Astrocyte (in vitro differentiated cells and primary cell): Measurements from ENCODE around the gene ARG1. TPM values are rescaled to one million over a fixed set of nuclear protein-coding genes. Genes with fewer than 3 reads are reported as not detected.
"Not testable (repeated sequence)": the region's sequence is repeated elsewhere in the genome, so short reads cannot be mapped to it uniquely, and the experiment has no call there.

Source experiments
- DNase-seq: peaks from one replicate; pipeline ENCODE4 v3.0.0-alpha.2; 2010; ENCODE audit warnings: low read depth
- FAIRE-seq: peaks from 2 replicates; lab custom pipeline; 2011; peaks lifted over from hg19 to GRCh38; lab: Jason Lieb, UNC
- H2AFZ ChIP-seq: 2 replicates; pipeline ENCODE4 v1.6.0; 2012; ENCODE audit warnings: low read depth, low read length, inconsistent platforms
- H3K27ac ChIP-seq: 2 replicates; pipeline ENCODE4 v1.5.1; 2011; ENCODE audit warnings: low read depth, low read length, inconsistent platforms
- H3K27me3 ChIP-seq: 2 replicates; pipeline ENCODE4 v1.6.0; 2011; ENCODE audit warnings: low read length, inconsistent platforms; ENCODE audit not compliant: insufficient read depth
- H3K36me3 ChIP-seq: 2 replicates; pipeline ENCODE4 v1.5.1; 2011; ENCODE audit warnings: low read length, inconsistent platforms; ENCODE audit not compliant: insufficient read depth
- H3K4me1 ChIP-seq: 2 replicates; pipeline ENCODE4 v1.5.1; 2011; ENCODE audit warnings: low read length, inconsistent platforms; ENCODE audit not compliant: insufficient read depth
- H3K4me2 ChIP-seq: 2 replicates; pipeline ENCODE4 v1.6.0; 2012; ENCODE audit warnings: low read length, inconsistent platforms
- H3K4me3 ChIP-seq: 2 replicates; pipeline ENCODE4 v1.5.1; 2011; ENCODE audit warnings: low read depth, mild to moderate bottlenecking, low read length, inconsistent platforms; ENCODE audit not compliant: insufficient read depth
- H3K79me2 ChIP-seq: 2 replicates; pipeline ENCODE4 v1.6.0; 2012; ENCODE audit warnings: mild to moderate bottlenecking, low read length, inconsistent platforms; ENCODE audit not compliant: insufficient read depth
- H3K9ac ChIP-seq: 2 replicates; pipeline ENCODE4 v1.6.0; 2012; ENCODE audit warnings: mild to moderate bottlenecking, low read length, inconsistent platforms
- H3K9me3 ChIP-seq: 2 replicates; pipeline ENCODE4 v1.5.1; 2012; ENCODE audit warnings: low read depth, mild to moderate bottlenecking, low read length, inconsistent platforms; ENCODE audit not compliant: insufficient read depth
- H4K20me1 ChIP-seq: 2 replicates; pipeline ENCODE4 v1.6.0; 2012; ENCODE audit warnings: low read length, inconsistent platforms; ENCODE audit not compliant: insufficient read depth
- H3K27ac Mint-ChIP-seq: one replicate; pipeline ENCODE4 v1.8.0; 2021; ENCODE audit warnings: mild to moderate bottlenecking, mixed read lengths; ENCODE audit not compliant: unreplicated experiment
- H3K27me3 Mint-ChIP-seq: one replicate; pipeline ENCODE4 v1.8.0; 2021; ENCODE audit warnings: low read depth, mixed read lengths; ENCODE audit not compliant: unreplicated experiment
- H3K36me3 Mint-ChIP-seq: one replicate; pipeline ENCODE4 v1.8.0; 2021; ENCODE audit warnings: low read depth, mixed read lengths; ENCODE audit not compliant: unreplicated experiment
- H3K4me1 Mint-ChIP-seq: one replicate; pipeline ENCODE4 v1.8.0; 2021; ENCODE audit warnings: low read depth, mixed read lengths; ENCODE audit not compliant: unreplicated experiment
- H3K4me3 Mint-ChIP-seq: one replicate; pipeline ENCODE4 v1.8.0; 2021; ENCODE audit warnings: mild to moderate bottlenecking, moderate library complexity, mixed read lengths; ENCODE audit not compliant: unreplicated experiment
- H3K9me3 Mint-ChIP-seq: one replicate; pipeline ENCODE4 v1.8.0; 2021; ENCODE audit warnings: mild to moderate bottlenecking, mixed read lengths; ENCODE audit not compliant: unreplicated experiment
- EZH2 ChIP-seq: IDR thresholded peaks from 2 replicates; pipeline ENCODE4 v1.6.1; 2012; ENCODE audit warnings: mild to moderate bottlenecking, low read length, inconsistent platforms; ENCODE audit not compliant: insufficient read depth
- total RNA-seq: library from RNA; stranded (reverse); gene quantifications from 2 replicates; pipeline ENCODE4 v1.2.1, GENCODE V29; 2021
- TF ChIP-seq, protein P1 (sequence below): IDR thresholded peaks from 2 replicates; pipeline ENCODE4 v1.5.1; 2011; ENCODE audit warnings: low read depth, mild to moderate bottlenecking, inconsistent platforms, low read length, moderate library complexity; ENCODE audit not compliant: insufficient read depth

ARG1 gene
- total RNA-seq, 1 donor from 2014 or later = not detected

DNA sequence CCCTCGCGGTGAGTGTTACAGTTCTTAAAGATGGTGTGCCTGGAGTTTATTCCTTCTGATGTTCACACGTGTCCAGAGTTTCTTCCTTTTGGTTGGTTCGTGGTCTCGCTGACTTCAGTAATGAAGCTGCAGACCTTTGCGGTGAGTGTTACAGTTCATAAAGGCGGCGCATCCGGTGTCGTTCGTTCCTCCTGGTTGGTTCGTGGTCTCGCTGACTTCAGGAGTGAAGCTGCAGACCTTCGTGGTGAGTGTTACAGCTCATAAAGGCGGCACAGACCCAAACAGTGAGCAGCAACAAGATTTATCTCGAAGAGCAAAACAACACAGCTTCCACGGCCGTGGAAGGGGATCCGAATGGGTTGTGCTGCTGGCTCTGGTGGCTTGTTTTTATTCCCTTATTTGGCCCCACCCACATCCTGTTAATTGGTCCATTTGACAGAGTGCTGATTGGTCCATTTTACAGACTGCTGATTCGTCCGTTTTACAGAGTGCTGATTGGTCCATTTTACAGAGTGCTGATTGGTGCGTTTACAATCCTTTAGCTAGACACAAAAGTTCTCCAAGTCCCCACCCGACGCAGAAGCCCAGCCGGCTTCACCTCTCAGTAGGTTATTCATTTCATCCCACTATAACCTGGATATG is 48.2 kb upstream of the ARG1 start:
- FAIRE-seq (no peak), DNase-seq (no peak)
- Histone ChIP-seq H3K4me2 (no peak overlapping the region), H3K4me3 (no peak overlapping the region), H3K27me3 (no peaks in the 10 kb centered on the region), H3K4me1 (no peaks in the 10 kb centered on the region), H3K27ac (no peak overlapping the region), H3K9me3 (no peaks in the 10 kb centered on the region), H3K79me2 (no peaks in the 10 kb centered on the region), H4K20me1 (no peaks in the 10 kb centered on the region), H2AFZ (no peak overlapping the region), H3K9ac (no peak overlapping the region), H3K36me3 (no peaks in the 10 kb centered on the region)
- Mint-ChIP-seq H3K27ac (no peak overlapping the region), H3K36me3 (no peaks in the 10 kb centered on the region), H3K4me1 (peaks cover 12% of the 10 kb centered on the region), H3K9me3 (peaks cover 3% of the 10 kb centered on the region), H3K27me3 (no peaks in the 10 kb centered on the region), H3K4me3 (no peak overlapping the region)
- no peak for TF ChIP-seq EZH2
- TF ChIP-seq, protein P1, sequence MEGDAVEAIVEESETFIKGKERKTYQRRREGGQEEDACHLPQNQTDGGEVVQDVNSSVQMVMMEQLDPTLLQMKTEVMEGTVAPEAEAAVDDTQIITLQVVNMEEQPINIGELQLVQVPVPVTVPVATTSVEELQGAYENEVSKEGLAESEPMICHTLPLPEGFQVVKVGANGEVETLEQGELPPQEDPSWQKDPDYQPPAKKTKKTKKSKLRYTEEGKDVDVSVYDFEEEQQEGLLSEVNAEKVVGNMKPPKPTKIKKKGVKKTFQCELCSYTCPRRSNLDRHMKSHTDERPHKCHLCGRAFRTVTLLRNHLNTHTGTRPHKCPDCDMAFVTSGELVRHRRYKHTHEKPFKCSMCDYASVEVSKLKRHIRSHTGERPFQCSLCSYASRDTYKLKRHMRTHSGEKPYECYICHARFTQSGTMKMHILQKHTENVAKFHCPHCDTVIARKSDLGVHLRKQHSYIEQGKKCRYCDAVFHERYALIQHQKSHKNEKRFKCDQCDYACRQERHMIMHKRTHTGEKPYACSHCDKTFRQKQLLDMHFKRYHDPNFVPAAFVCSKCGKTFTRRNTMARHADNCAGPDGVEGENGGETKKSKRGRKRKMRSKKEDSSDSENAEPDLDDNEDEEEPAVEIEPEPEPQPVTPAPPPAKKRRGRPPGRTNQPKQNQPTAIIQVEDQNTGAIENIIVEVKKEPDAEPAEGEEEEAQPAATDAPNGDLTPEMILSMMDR = no peak

DNA sequence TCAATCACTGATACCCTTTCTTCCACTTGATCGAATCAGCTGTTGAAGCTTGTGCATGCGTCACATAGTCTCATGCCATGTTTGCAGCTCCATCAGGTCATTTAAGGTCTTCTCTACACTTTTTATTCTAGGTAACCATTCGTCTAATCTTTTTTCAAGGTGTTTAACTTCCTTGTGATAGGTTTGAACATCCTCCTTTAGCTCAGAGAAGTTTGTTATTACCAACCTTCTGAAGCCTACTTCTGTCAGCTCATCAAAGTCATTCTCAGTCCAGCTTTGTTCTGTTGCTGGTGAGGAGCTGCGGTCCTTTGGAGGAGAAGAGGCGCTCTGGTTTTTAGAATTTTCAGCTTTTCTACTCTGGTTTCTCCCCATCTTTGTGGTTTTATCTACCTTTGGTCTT is 42.1 kb upstream of the ARG1 start:
- not testable (repeated sequence) for H3K27ac Mint-ChIP-seq, H3K36me3 Mint-ChIP-seq
- peaks cover 33% of the 10 kb centered on the region for H3K4me1 Mint-ChIP-seq

DNA sequence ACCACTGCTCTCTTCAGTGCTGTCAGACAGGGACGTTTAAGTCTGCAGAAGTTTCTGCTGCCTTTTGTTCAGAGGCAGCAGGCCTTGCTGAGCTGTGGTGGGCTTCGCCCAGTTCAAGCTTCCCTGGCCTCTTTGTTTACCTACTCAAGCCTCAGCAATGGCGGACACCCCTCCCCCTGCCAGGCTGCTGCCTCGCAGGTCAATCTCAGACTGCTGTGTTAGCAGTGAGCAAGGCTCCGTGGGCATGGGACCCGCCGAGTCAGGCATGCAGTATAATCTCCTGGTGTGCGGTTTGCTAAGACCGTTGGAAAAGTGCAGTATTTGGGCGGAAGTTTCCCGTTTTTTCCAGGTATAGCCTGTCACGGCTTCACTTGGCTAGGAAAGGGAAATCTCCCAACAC is 41.3 kb upstream of the ARG1 start:
- H3K4me2 ChIP-seq, H3K4me3 Mint-ChIP-seq, H3K27me3 Mint-ChIP-seq, H3K9ac ChIP-seq, H3K27ac ChIP-seq, H3K79me2 ChIP-seq, H4K20me1 ChIP-seq, H3K9me3 ChIP-seq, H3K27me3 ChIP-seq, H3K9me3 Mint-ChIP-seq, H3K36me3 Mint-ChIP-seq, H3K4me3 ChIP-seq, H3K4me1 ChIP-seq, H3K27ac Mint-ChIP-seq, FAIRE-seq, H3K36me3 ChIP-seq, DNase-seq, H2AFZ ChIP-seq: not testable (repeated sequence)
- peaks cover 31% of the 10 kb centered on the region for H3K4me1 Mint-ChIP-seq

More for the DNA sequence above, 42.1 kb upstream of the ARG1 start:
- H2AFZ ChIP-seq, FAIRE-seq, H4K20me1 ChIP-seq, H3K79me2 ChIP-seq, H3K27ac ChIP-seq, H3K36me3 ChIP-seq, H3K27me3 Mint-ChIP-seq, H3K4me2 ChIP-seq, H3K27me3 ChIP-seq, DNase-seq, H3K9me3 ChIP-seq, H3K4me1 ChIP-seq, H3K4me3 ChIP-seq, H3K9me3 Mint-ChIP-seq, H3K4me3 Mint-ChIP-seq, H3K9ac ChIP-seq: not testable (repeated sequence)
